K562 (cell line): Measurements from ENCODE around the gene IFITM2. TPM values are rescaled to one million over a fixed set of nuclear protein-coding genes. Genes with fewer than 3 reads are reported as not detected.

Experiments
- ADNP ChIP-seq: fragments of 200-800 bp; sonication (Bioruptor generic); IDR thresholded peaks from 2 replicates; pipeline ENCODE4 v1.6.1; 2016; ENCODE audit warnings: missing genetic modification characterization, missing compliant biosample characterization
- CREBBP ChIP-seq: IDR thresholded peaks from one replicate; pipeline ENCODE4 v1.6.1; 2012; ENCODE audit warnings: low read depth, mild to moderate bottlenecking, control low read depth, inconsistent platforms, low read length
- CREM ChIP-seq: IDR thresholded peaks from 2 replicates; pipeline ENCODE4 v1.6.1; 2014; ENCODE audit warnings: antibody characterized with exemption, low read depth
- DIDO1 ChIP-seq: fragments of 450-650 bp; IDR thresholded peaks from 2 replicates; pipeline ENCODE4 v1.6.1; 2016; ENCODE audit warnings: low read depth, missing biosample characterization, missing genetic modification characterization
- HBP1 ChIP-seq: fragments of 450-650 bp; formaldehyde crosslinking; IDR thresholded peaks from 2 replicates; pipeline ENCODE4 v1.4.0; 2022; ENCODE audit warnings: missing genetic modification characterization
- ILK ChIP-seq: fragments of 450-650 bp; IDR thresholded peaks from 2 replicates; pipeline ENCODE4 v1.6.1; 2016; ENCODE audit warnings: missing genetic modification characterization, low read depth, mild to moderate bottlenecking, missing compliant biosample characterization, moderate library complexity, borderline replicate concordance
- MBD2 ChIP-seq: sonication (generic); IDR thresholded peaks from 2 replicates; pipeline ENCODE4 v1.6.1; 2016; ENCODE audit warnings: low read depth, borderline replicate concordance
- MEF2D ChIP-seq: conservative IDR thresholded peaks from 2 replicates; pipeline ENCODE4 v1.6.1; 2016; ENCODE audit warnings: low read depth, missing genetic modification characterization, missing compliant biosample characterization
- MTF1 ChIP-seq: fragments of 250-450 bp; sonication (Bioruptor Pico); IDR thresholded peaks from 2 replicates; pipeline ENCODE4 v1.9.0; 2021; ENCODE audit warnings: moderate library complexity, mild to moderate bottlenecking, inconsistent platforms, borderline replicate concordance
- MYBL2 ChIP-seq, 2 experiments: fragments of 450-650 bp in 1 of 2; sonication (generic) in 1 of 2; formaldehyde crosslinking in 1 of 2; IDR thresholded peaks; 2 replicates each; pipeline versions ENCODE4 v1.6.1 to v1.8.1; 2017 to 2022; ENCODE audit warnings: borderline replicate concordance in 1 of 2, inconsistent platforms in 1 of 2, low read depth in 1 of 2, mild to moderate bottlenecking in 1 of 2, missing genetic modification reagents in 1 of 2, moderate library complexity in 1 of 2
- NCOA2 ChIP-seq, 2 experiments: fragments of 450-650 bp; IDR thresholded peaks; 2 replicates each; pipeline ENCODE4 v1.6.1; 2018; ENCODE audit warnings: mild to moderate bottlenecking in 2 of 2, moderate library complexity in 1 of 2; ENCODE audit not compliant: partially characterized antibody in 2 of 2
- NR2F6 ChIP-seq: fragments of 450-650 bp; formaldehyde crosslinking; IDR thresholded peaks from 2 replicates; pipeline ENCODE4 v1.4.0; 2020; ENCODE audit warnings: mild to moderate bottlenecking
- SMARCA4 ChIP-seq: fragments of 450-650 bp; IDR thresholded peaks from 2 replicates; pipeline ENCODE4 v1.6.1; 2016
- STAT5B ChIP-seq: fragments of 250-450 bp; sonication (Bioruptor Pico); IDR thresholded peaks from 2 replicates; pipeline ENCODE4 v1.8.0; 2021; ENCODE audit warnings: mild to moderate bottlenecking, inconsistent platforms
- ZBTB11 ChIP-seq, 3 experiments: fragments of 200-800 bp in 1 of 3; fragments of 250-450 bp in 1 of 3; fragments of 450-650 bp in 1 of 3; sonication (Bioruptor Pico) in 1 of 3; sonication (Bioruptor generic) in 1 of 3; formaldehyde crosslinking in 1 of 3; IDR thresholded peaks; 2 replicates each; pipeline versions ENCODE4 v1.6.1 to v1.8.0; 2016 to 2022; ENCODE audit warnings: mild to moderate bottlenecking in 2 of 3, missing genetic modification characterization in 2 of 3, missing compliant biosample characterization in 1 of 3, moderate library complexity in 1 of 3
- ZFP1 ChIP-seq: fragments of 450-650 bp; formaldehyde crosslinking; IDR thresholded peaks from 2 replicates; pipeline ENCODE4 v1.4.0; 2020; ENCODE audit warnings: mild to moderate bottlenecking, mixed read lengths
- ZNF197 ChIP-seq: fragments of 200-800 bp; sonication (Bioruptor generic); IDR thresholded peaks from 2 replicates; pipeline ENCODE4 v1.6.1; 2016; ENCODE audit warnings: low read depth, missing genetic modification characterization, missing compliant biosample characterization
- ZNF583 ChIP-seq: fragments of 250-450 bp; sonication (Bioruptor Pico); IDR thresholded peaks from 2 replicates; pipeline ENCODE4 v1.4.0; 2020
- polyA plus RNA-seq, 8 experiments: library from polyadenylated mRNA; depleted of rRNA in 4 of 8; stranded (reverse) in 5 of 8; unstranded in 3 of 8; fragments of >200 nt; fragmentation: Nextera tagmentation in 2 of 8; fragmentation: Illumina TruSeq in 1 of 8; extraction: Ambion mirVana in 2 of 8; extraction: Trizol in 1 of 8; gene quantifications; 2 replicates each; pipeline versions ENCODE4 v1.2.1 to v1.2.3, GENCODE V29; 2011 to 2014; ENCODE audit warnings: inconsistent platforms in 1 of 8, missing spikeins in 1 of 8
- total RNA-seq, 7 experiments: library from RNA; depleted of rRNA in 6 of 7; stranded (reverse); fragments of >200 nt in 6 of 7; fragmentation: Illumina TruSeq in 2 of 7; extraction: Trizol in 2 of 7; gene quantifications; 2 replicates each; pipeline versions ENCODE4 v1.2.1 to v1.2.3, GENCODE V29; 2011 to 2021; ENCODE audit warnings: low replicate concordance in 1 of 7
- TF ChIP-seq, protein P1 (sequence below): fragments of 250-450 bp; sonication (Bioruptor Pico); IDR thresholded peaks from 2 replicates; pipeline ENCODE4 v1.5.0; 2020; ENCODE audit warnings: mild to moderate bottlenecking, borderline replicate concordance
- TF ChIP-seq, protein P2 (sequence below): sonication (generic); IDR thresholded peaks from 2 replicates; pipeline ENCODE4 v1.6.1; 2016

IFITM2 gene
- total and polyA plus RNA-seq, 9 of the 15 experiments (the other 6 are each of a cell fraction or from before 2014, with no cell fraction given): 52.8 to 4,872 (median 356) TPM

- TF ChIP-seq MYBL2 (IDR thresholded peaks at IDR 0.05; ENCODE audit: low read depth): no peak
- no peak for TF ChIP-seq MYBL2 (CRISPR knock-in tag; IDR thresholded peaks at IDR 0.05; ENCODE audit: borderline replicate concordance)
- peak; percentile 85 for TF ChIP-seq ZFP1 (CRISPR knock-in tag)
- TF ChIP-seq NCOA2 (IDR thresholded peaks at IDR 0.05; ENCODE audit: partially characterized antibody in 2 of 2): no peak
- no peak for TF ChIP-seq ADNP (tag)
- peak; percentile 82; the same call in 1 of the 2 replicates for TF ChIP-seq ZNF197
- no peak for TF ChIP-seq CREM
- TF ChIP-seq ZNF583: peak; percentile 99
- TF ChIP-seq STAT5B (CRISPR knock-in tag): peak; percentile 79
- no peak for TF ChIP-seq CREBBP
- TF ChIP-seq NR2F6: no peak
- TF ChIP-seq HBP1 (CRISPR knock-in tag): peak; percentile 95
- peak in 1 of 3 experiments; percentile 40; a peak in 1 of 6 replicates for TF ChIP-seq ZBTB11 (CRISPR knock-in tag; IDR thresholded peaks at IDR 0.05)
- TF ChIP-seq, protein P1, sequence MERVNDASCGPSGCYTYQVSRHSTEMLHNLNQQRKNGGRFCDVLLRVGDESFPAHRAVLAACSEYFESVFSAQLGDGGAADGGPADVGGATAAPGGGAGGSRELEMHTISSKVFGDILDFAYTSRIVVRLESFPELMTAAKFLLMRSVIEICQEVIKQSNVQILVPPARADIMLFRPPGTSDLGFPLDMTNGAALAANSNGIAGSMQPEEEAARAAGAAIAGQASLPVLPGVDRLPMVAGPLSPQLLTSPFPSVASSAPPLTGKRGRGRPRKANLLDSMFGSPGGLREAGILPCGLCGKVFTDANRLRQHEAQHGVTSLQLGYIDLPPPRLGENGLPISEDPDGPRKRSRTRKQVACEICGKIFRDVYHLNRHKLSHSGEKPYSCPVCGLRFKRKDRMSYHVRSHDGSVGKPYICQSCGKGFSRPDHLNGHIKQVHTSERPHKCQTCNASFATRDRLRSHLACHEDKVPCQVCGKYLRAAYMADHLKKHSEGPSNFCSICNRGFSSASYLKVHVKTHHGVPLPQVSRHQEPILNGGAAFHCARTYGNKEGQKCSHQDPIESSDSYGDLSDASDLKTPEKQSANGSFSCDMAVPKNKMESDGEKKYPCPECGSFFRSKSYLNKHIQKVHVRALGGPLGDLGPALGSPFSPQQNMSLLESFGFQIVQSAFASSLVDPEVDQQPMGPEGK (CRISPR knock-in tag): peak; percentile 92
- TF ChIP-seq ILK (tag): peak; percentile 86
- peak; percentile 71 for TF ChIP-seq DIDO1 (tag)
- TF ChIP-seq, protein P2, sequence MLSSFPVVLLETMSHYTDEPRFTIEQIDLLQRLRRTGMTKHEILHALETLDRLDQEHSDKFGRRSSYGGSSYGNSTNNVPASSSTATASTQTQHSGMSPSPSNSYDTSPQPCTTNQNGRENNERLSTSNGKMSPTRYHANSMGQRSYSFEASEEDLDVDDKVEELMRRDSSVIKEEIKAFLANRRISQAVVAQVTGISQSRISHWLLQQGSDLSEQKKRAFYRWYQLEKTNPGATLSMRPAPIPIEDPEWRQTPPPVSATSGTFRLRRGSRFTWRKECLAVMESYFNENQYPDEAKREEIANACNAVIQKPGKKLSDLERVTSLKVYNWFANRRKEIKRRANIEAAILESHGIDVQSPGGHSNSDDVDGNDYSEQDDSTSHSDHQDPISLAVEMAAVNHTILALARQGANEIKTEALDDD: no peak
- TF ChIP-seq MTF1 (CRISPR knock-in tag): peak; percentile 94
- TF ChIP-seq SMARCA4: no peak
- no peak for TF ChIP-seq MBD2
- peak; percentile 96 for TF ChIP-seq MEF2D (tag)
Observed at GRCh38 chr11:352456-353031, 44.9 kb downstream of the IFITM2 start (continued).
